PC-9 (cell line): ENCODE results near the gene DLEU7. TPM values are rescaled to one million over a fixed set of nuclear protein-coding genes. Genes with fewer than 3 reads are reported as not detected.

ENCODE experiments used
- BruUV-seq: library from RNA; stranded (reverse); fragments of 400-500 nt; replicated peaks from 2 replicates; lab custom pipeline; 2021; lab: Mats Ljungman, UMichigan
- CTCF ChIA-PET: fragments of 300-600 bp; sonication (Branson Sonifier 250); formaldehyde crosslinking; loops from one replicate; lab custom pipeline; 2022; ENCODE audit warnings: antibody characterized with exemption; lab: Charles Lee
- POLR2A ChIA-PET: fragments of 300-600 bp; sonication (Branson Sonifier 250); formaldehyde crosslinking; loops from one replicate; lab custom pipeline; 2022; ENCODE audit warnings: antibody characterized with exemption; ENCODE audit not compliant: unreplicated experiment; lab: Charles Lee
- DNase-seq, 2 experiments: peaks; one replicate each; pipeline versions ENCODE4 v3.0.0 to v3.0.0-alpha.2; 2015 to 2022; ENCODE audit warnings: mixed read lengths in 1 of 2
- H2AFZ ChIP-seq: fragments of 200-600 bp; sonication (generic); 2 replicates; pipeline ENCODE4 v1.8.1; 2017; ENCODE audit warnings: antibody characterized with exemption
- H3F3A ChIP-seq: fragments of 200-600 bp; sonication (generic); 2 replicates; pipeline ENCODE4 v1.8.1; 2017; ENCODE audit warnings: antibody characterized with exemption, mild to moderate bottlenecking, low read depth; ENCODE audit not compliant: insufficient read depth
- H3K27ac ChIP-seq: fragments of 200-600 bp; sonication (generic); 2 replicates; pipeline ENCODE4 v1.6.1; 2016; ENCODE audit warnings: mixed run types
- H3K27me3 ChIP-seq: fragments of 200-600 bp; sonication (generic); 2 replicates; pipeline ENCODE4 v1.6.1; 2016; ENCODE audit warnings: low read depth, mixed run types; ENCODE audit not compliant: insufficient read depth
- H3K36me3 ChIP-seq: fragments of 200-600 bp; sonication (generic); 2 replicates; pipeline ENCODE4 v1.6.1; 2016; ENCODE audit warnings: low read depth, mixed run types
- H3K4me1 ChIP-seq: fragments of 200-600 bp; sonication (generic); replicated peaks from 2 replicates; pipeline ENCODE4 v1.6.1; 2016; ENCODE audit warnings: mixed run types; ENCODE audit not compliant: insufficient read depth
- H3K4me2 ChIP-seq: fragments of 200-600 bp; sonication (generic); 2 replicates; pipeline ENCODE4 v1.6.1; 2017; ENCODE audit warnings: mixed run types
- H3K4me3 ChIP-seq: fragments of 200-600 bp; sonication (generic); 2 replicates; pipeline ENCODE4 v1.6.1; 2016; ENCODE audit warnings: mixed run types
- H3K79me2 ChIP-seq: fragments of 200-600 bp; sonication (generic); 2 replicates; pipeline ENCODE4 v1.6.1; 2017; ENCODE audit warnings: low read depth, mixed run types
- H3K9me2 ChIP-seq: fragments of 200-600 bp; sonication (generic); 2 replicates; pipeline ENCODE4 v1.8.1; 2017; ENCODE audit warnings: mild to moderate bottlenecking; ENCODE audit not compliant: insufficient read depth
- H3K9me3 ChIP-seq: fragments of 200-600 bp; sonication (generic); 2 replicates; pipeline ENCODE4 v1.8.1; 2016; ENCODE audit warnings: low read depth; ENCODE audit not compliant: insufficient read depth
- H4K20me1 ChIP-seq: fragments of 200-600 bp; sonication (generic); 2 replicates; pipeline ENCODE4 v1.8.1; 2017; ENCODE audit not compliant: insufficient read depth
- EZH2 ChIP-seq: fragments of 200-600 bp; sonication (generic); IDR thresholded peaks from 2 replicates; pipeline ENCODE4 v1.8.0; 2017; ENCODE audit warnings: antibody characterized with exemption, low read depth
- intact Hi-C: fragments of 100-400 bp; cut with micrococcal nuclease; formaldehyde crosslinking; loops from one replicate; pipeline ENCODE4 v1.10.0; 2022; ENCODE audit not compliant: unreplicated experiment
- total RNA-seq: library from RNA; stranded (reverse); gene quantifications from 2 replicates; pipeline ENCODE4 v1.2.3, GENCODE V29; 2021
- TF ChIP-seq, protein P1 (sequence below): fragments of 200-600 bp; sonication (generic); conservative IDR thresholded peaks from 2 replicates; pipeline ENCODE4 v1.6.1; 2017; ENCODE audit warnings: mixed run types, antibody characterized with exemption, mild to moderate bottlenecking, moderate library complexity

The DLEU7 gene
- total RNA-seq, 1 experiment from 2014 or later, result not detected

- no peaks in the 10 kb centered on the region for H3K79me2 ChIP-seq
- POLR2A ChIA-PET, result interaction anchor here (0.7 kb wide), 1 partner anchor 24 kb away, joined by 4 read pairs; no protein-coding TSS in a partner anchor
- DNase-seq, result no peak
These were observed 3.2 kb downstream of the DLEU7 start for GRCh38 chr13:50840284-50840683.

GRCh38 chr13:50839828-50840227 lies 3.7 kb downstream of the DLEU7 start:
- ChIA-PET CTCF (no interaction called here), POLR2A (no interaction called here)
- Histone ChIP-seq H2AFZ (no peak overlapping the region), H3K79me2 (no peaks in the 10 kb centered on the region), H3K36me3 (no peaks in the 10 kb centered on the region), H3K4me1 (no peaks in the 10 kb centered on the region), H3K27ac (no peak overlapping the region), H3K27me3 (no peaks in the 10 kb centered on the region), H3K4me2 (no peak overlapping the region), H3K9me3 (no peaks in the 10 kb centered on the region), H3K4me3 (no peak overlapping the region), H3K9me2 (no peaks in the 10 kb centered on the region), H4K20me1 (no peaks in the 10 kb centered on the region), H3F3A (no peaks in the 10 kb centered on the region)
- intact Hi-C loops, result no loop called here
- DNase-seq, result no peak
- no TSS peak for BruUV-seq
- TF ChIP-seq, protein P1, sequence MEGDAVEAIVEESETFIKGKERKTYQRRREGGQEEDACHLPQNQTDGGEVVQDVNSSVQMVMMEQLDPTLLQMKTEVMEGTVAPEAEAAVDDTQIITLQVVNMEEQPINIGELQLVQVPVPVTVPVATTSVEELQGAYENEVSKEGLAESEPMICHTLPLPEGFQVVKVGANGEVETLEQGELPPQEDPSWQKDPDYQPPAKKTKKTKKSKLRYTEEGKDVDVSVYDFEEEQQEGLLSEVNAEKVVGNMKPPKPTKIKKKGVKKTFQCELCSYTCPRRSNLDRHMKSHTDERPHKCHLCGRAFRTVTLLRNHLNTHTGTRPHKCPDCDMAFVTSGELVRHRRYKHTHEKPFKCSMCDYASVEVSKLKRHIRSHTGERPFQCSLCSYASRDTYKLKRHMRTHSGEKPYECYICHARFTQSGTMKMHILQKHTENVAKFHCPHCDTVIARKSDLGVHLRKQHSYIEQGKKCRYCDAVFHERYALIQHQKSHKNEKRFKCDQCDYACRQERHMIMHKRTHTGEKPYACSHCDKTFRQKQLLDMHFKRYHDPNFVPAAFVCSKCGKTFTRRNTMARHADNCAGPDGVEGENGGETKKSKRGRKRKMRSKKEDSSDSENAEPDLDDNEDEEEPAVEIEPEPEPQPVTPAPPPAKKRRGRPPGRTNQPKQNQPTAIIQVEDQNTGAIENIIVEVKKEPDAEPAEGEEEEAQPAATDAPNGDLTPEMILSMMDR, result no peak
- TF ChIP-seq EZH2, result no peak

More at GRCh38 chr13:50840284-50840683, 3.2 kb downstream of the DLEU7 start:
- intact Hi-C loops, result no loop called here
- Histone ChIP-seq H2AFZ (no peak overlapping the region), H3K27me3 (no peaks in the 10 kb centered on the region), H3K9me3 (no peaks in the 10 kb centered on the region), H3F3A (no peaks in the 10 kb centered on the region), H3K9me2 (no peaks in the 10 kb centered on the region), H4K20me1 (no peaks in the 10 kb centered on the region), H3K36me3 (no peaks in the 10 kb centered on the region), H3K27ac (no peak overlapping the region), H3K4me2 (no peak overlapping the region), H3K4me3 (no peak overlapping the region), H3K4me1 (no peaks in the 10 kb centered on the region)
- CTCF ChIA-PET, result no interaction called here
- TF ChIP-seq, protein P1, result no peak
- no peak for TF ChIP-seq EZH2
- BruUV-seq, result no TSS peak

DNA sequence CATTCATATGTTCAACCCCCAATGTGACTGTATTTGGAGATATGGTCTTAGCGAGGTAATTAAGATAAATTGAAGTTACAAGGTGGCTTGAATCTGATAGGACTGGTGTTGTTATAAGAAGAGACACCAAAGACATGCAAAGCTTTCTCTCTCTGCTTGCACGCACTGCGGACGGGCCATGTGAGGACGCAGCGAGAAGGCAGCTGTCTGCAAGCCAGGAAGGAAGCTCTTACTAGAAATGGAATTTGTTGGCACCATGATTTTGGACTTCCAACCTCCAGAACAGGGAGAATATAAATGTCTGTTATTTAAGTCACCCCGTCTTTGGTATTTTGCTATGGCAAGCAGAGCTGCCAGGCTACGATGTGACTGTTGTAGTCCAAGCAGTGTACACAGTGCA lies 4.8 kb downstream of the DLEU7 start:
- no peaks in the 10 kb centered on the region for H3K9me3 ChIP-seq
- BruUV-seq, result no TSS peak
- no peaks in the 10 kb centered on the region for H4K20me1 ChIP-seq
- no peak for DNase-seq
- intact Hi-C loops, result no loop called here
- ChIA-PET POLR2A (no interaction called here), CTCF (no interaction called here)
- H3K36me3 ChIP-seq, result no peaks in the 10 kb centered on the region
- H3K4me1 ChIP-seq, result no peaks in the 10 kb centered on the region
- no peaks in the 10 kb centered on the region for H3K79me2 ChIP-seq
- H3K27ac ChIP-seq, result no peak overlapping the region
- H3K27me3 ChIP-seq, result no peaks in the 10 kb centered on the region
- H3K4me3 ChIP-seq, result no peak overlapping the region
- no peaks in the 10 kb centered on the region for H3F3A ChIP-seq
- no peaks in the 10 kb centered on the region for H3K9me2 ChIP-seq
- H3K4me2 ChIP-seq, result no peak overlapping the region
- TF ChIP-seq EZH2, result no peak
- TF ChIP-seq, protein P1, result no peak
- no peak overlapping the region for H2AFZ ChIP-seq
